Measurements from ENCODE around the gene FGFRL1. TPM values are rescaled to one million over a fixed set of nuclear protein-coding genes. Genes with fewer than 3 reads are reported as not detected.

The FGFRL1 gene
- total and polyA plus RNA-seq, 2 experiments from 2014 or later = 28.1 to 34.0 TPM

- no peak overlapping the region for H3K4me3 ChIP-seq
- H3K9me2 ChIP-seq (replicated peaks; ENCODE audit: insufficient read depth) = no peaks in the 10 kb centered on the region
- peaks cover 9% of the 10 kb centered on the region for H3K79me2 ChIP-seq
- no peaks in the 10 kb centered on the region for H4K20me1 ChIP-seq (ENCODE audit: insufficient read depth, poor library complexity, severe bottlenecking)
- no peaks in the 10 kb centered on the region for H3K9me3 ChIP-seq (ENCODE audit: low read depth)
- no peak overlapping the region for H2AFZ ChIP-seq
- 90% methylated on average over 14 of the region's 15 CpGs for WGBS (ENCODE audit: low lambda C conversion rate, missing lambda C conversion rate)
- no peak for DNase-seq (ENCODE audit: low spot score)
- H3K36me3 ChIP-seq (replicated peaks; ENCODE audit: insufficient read depth, low read depth) = no peaks in the 10 kb centered on the region
- TF ChIP-seq EZH2 (IDR thresholded peaks at IDR 0.05; ENCODE audit: borderline replicate concordance) (no peak), EZH2phosphoT487 (IDR thresholded peaks at IDR 0.05; ENCODE audit: low read depth, severe bottlenecking, unreplicated experiment) (no peak)
- TF ChIP-seq, protein P1, sequence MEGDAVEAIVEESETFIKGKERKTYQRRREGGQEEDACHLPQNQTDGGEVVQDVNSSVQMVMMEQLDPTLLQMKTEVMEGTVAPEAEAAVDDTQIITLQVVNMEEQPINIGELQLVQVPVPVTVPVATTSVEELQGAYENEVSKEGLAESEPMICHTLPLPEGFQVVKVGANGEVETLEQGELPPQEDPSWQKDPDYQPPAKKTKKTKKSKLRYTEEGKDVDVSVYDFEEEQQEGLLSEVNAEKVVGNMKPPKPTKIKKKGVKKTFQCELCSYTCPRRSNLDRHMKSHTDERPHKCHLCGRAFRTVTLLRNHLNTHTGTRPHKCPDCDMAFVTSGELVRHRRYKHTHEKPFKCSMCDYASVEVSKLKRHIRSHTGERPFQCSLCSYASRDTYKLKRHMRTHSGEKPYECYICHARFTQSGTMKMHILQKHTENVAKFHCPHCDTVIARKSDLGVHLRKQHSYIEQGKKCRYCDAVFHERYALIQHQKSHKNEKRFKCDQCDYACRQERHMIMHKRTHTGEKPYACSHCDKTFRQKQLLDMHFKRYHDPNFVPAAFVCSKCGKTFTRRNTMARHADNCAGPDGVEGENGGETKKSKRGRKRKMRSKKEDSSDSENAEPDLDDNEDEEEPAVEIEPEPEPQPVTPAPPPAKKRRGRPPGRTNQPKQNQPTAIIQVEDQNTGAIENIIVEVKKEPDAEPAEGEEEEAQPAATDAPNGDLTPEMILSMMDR (IDR thresholded peaks at IDR 0.05; ENCODE audit: poor library complexity) = no peak
- H3K4me2 ChIP-seq = no peak overlapping the region
- H3K4me1 ChIP-seq (ENCODE audit: insufficient read depth) = peaks cover 13% of the 10 kb centered on the region
- no peak overlapping the region for H3K27ac ChIP-seq
- no peaks in the 10 kb centered on the region for H3K27me3 ChIP-seq
These were observed 6.3 kb downstream of the FGFRL1 start for GRCh38 chr4:1017706-1018105.

GRCh38 chr4:1018147-1019020 lies 7.0 kb downstream of the FGFRL1 start:
- H3K27me3 ChIP-seq = no peaks in the 10 kb centered on the region
- no peaks in the 10 kb centered on the region for H3K9me3 ChIP-seq (ENCODE audit: low read depth)
- TF ChIP-seq EZH2phosphoT487 (IDR thresholded peaks at IDR 0.05; ENCODE audit: low read depth, severe bottlenecking, unreplicated experiment) (no peak), EZH2 (IDR thresholded peaks at IDR 0.05; ENCODE audit: borderline replicate concordance) (no peak)
- TF ChIP-seq, protein P1 (IDR thresholded peaks at IDR 0.05; ENCODE audit: poor library complexity) = no peak
- no peaks in the 10 kb centered on the region for H3K9me2 ChIP-seq (replicated peaks; ENCODE audit: insufficient read depth)
- no peaks in the 10 kb centered on the region for H4K20me1 ChIP-seq (ENCODE audit: insufficient read depth, poor library complexity, severe bottlenecking)
- H3K4me1 ChIP-seq (ENCODE audit: insufficient read depth) = peaks cover 13% of the 10 kb centered on the region
- H2AFZ ChIP-seq = no peak overlapping the region
- H3K4me2 ChIP-seq = no peak overlapping the region
- no peaks in the 10 kb centered on the region for H3K36me3 ChIP-seq (replicated peaks; ENCODE audit: insufficient read depth, low read depth)
- 78% methylated on average over 23 of the region's 29 CpGs for WGBS (ENCODE audit: low lambda C conversion rate, missing lambda C conversion rate)
- H3K79me2 ChIP-seq = peaks cover 7% of the 10 kb centered on the region
- no peak overlapping the region for H3K4me3 ChIP-seq
- no peak overlapping the region for H3K27ac ChIP-seq
- DNase-seq (ENCODE audit: low spot score) = no peak

- H4K20me1 ChIP-seq (ENCODE audit: insufficient read depth, poor library complexity, severe bottlenecking) = no peaks in the 10 kb centered on the region
- H3K4me1 ChIP-seq (ENCODE audit: insufficient read depth) = peaks cover 13% of the 10 kb centered on the region
- whole genome bisulfite sequencing (ENCODE audit: low lambda C conversion rate, missing lambda C conversion rate) = 62% methylated on average over 9 of the region's 9 CpGs
- peaks cover 7% of the 10 kb centered on the region for H3K79me2 ChIP-seq
- DNase-seq (ENCODE audit: low spot score) = no peak
- no peaks in the 10 kb centered on the region for H3K27me3 ChIP-seq
- no peak overlapping the region for H3K4me3 ChIP-seq
- no peak overlapping the region for H3K4me2 ChIP-seq
- TF ChIP-seq EZH2 (IDR thresholded peaks at IDR 0.05; ENCODE audit: borderline replicate concordance) (no peak), EZH2phosphoT487 (IDR thresholded peaks at IDR 0.05; ENCODE audit: low read depth, severe bottlenecking, unreplicated experiment) (no peak)
- no peaks in the 10 kb centered on the region for H3K9me2 ChIP-seq (replicated peaks; ENCODE audit: insufficient read depth)
- H3K9me3 ChIP-seq (ENCODE audit: low read depth) = no peaks in the 10 kb centered on the region
- no peak overlapping the region for H3K27ac ChIP-seq
- no peak overlapping the region for H2AFZ ChIP-seq
- no peaks in the 10 kb centered on the region for H3K36me3 ChIP-seq (replicated peaks; ENCODE audit: insufficient read depth, low read depth)
These were observed 7.9 kb downstream of the FGFRL1 start for GRCh38 chr4:1019320-1019719.

GRCh38 chr4:1019729-1020470 lies 8.5 kb downstream of the FGFRL1 start:
- peaks cover 13% of the 10 kb centered on the region for H3K4me1 ChIP-seq (ENCODE audit: insufficient read depth)

More at GRCh38 chr4:1019729-1020470, 8.5 kb downstream of the FGFRL1 start:
- Histone ChIP-seq H2AFZ (no peak overlapping the region), H3K36me3 (replicated peaks; ENCODE audit: insufficient read depth, low read depth) (no peaks in the 10 kb centered on the region), H3K27ac (no peak overlapping the region), H3K79me2 (peaks cover 7% of the 10 kb centered on the region), H3K27me3 (no peaks in the 10 kb centered on the region), H4K20me1 (ENCODE audit: insufficient read depth, poor library complexity, severe bottlenecking) (no peaks in the 10 kb centered on the region), H3K4me3 (no peak overlapping the region), H3K4me2 (no peak overlapping the region), H3K9me3 (ENCODE audit: low read depth) (no peaks in the 10 kb centered on the region), H3K9me2 (replicated peaks; ENCODE audit: insufficient read depth) (no peaks in the 10 kb centered on the region)
- 87% methylated on average over 22 of the region's 23 CpGs for WGBS (ENCODE audit: low lambda C conversion rate, missing lambda C conversion rate)
- TF ChIP-seq, protein P1 (IDR thresholded peaks at IDR 0.05; ENCODE audit: poor library complexity) = no peak
- TF ChIP-seq EZH2phosphoT487 (IDR thresholded peaks at IDR 0.05; ENCODE audit: low read depth, severe bottlenecking, unreplicated experiment) (no peak), EZH2 (IDR thresholded peaks at IDR 0.05; ENCODE audit: borderline replicate concordance) (no peak)
- no peak for DNase-seq (ENCODE audit: low spot score)
